HCT116 (cell line): ENCODE measurements around the gene POLN. TPM values are rescaled to one million over a fixed set of nuclear protein-coding genes. Genes with fewer than 3 reads are reported as not detected.

ENCODE experiments used
- ATAC-seq: fragments of 200-7000 bp; cut with Tn5 transposase; 2 replicates; pipeline ENCODE4 v1.9.1; 2020; ENCODE audit warnings: mild to moderate bottlenecking, moderate library complexity
- BruUV-seq: library from RNA; stranded (reverse); fragments of 400-500 nt; replicated peaks from 2 replicates; lab custom pipeline; 2021; lab: Mats Ljungman, UMichigan
- CTCF ChIA-PET: fragments of 300-600 bp; sonication (Branson Sonifier 250); formaldehyde crosslinking; loops from one replicate; lab custom pipeline; 2021; ENCODE audit warnings: antibody characterized with exemption; lab: Charles Lee
- POLR2A ChIA-PET: fragments of 300-600, 350-600 bp; sonication (Branson Sonifier 250); formaldehyde crosslinking; loops from one replicate; lab custom pipeline; 2021; ENCODE audit warnings: antibody characterized with exemption; lab: Charles Lee
- RAD21 ChIA-PET, 2 experiments: fragments of 300-600 bp; sonication (Branson Sonifier 250); formaldehyde crosslinking; loops; one replicate each; lab custom pipeline; 2023; ENCODE audit warnings: low total read pairs in 2 of 2; ENCODE audit not compliant: uncharacterized antibody in 2 of 2, unreplicated experiment in 2 of 2, low non-redundant PET in 1 of 2; lab: Charles Lee
- DNase-seq: peaks from one replicate; pipeline ENCODE4 v3.0.0-alpha.2; 2010; ENCODE audit warnings: low read depth, low spot score
- H2AFZ ChIP-seq: fragments of 200-600 bp; shearing (Covaris generic), sonication (generic); 2 replicates; pipeline ENCODE4 v1.6.1; 2017; ENCODE audit warnings: low read depth, mixed run types, mixed read lengths, antibody characterized with exemption, low read length; ENCODE audit not compliant: poor library complexity, severe bottlenecking
- H3K27ac ChIP-seq: 2 replicates; pipeline ENCODE4 v1.5.1; 2012; ENCODE audit warnings: low read depth, low read length
- H3K27me3 ChIP-seq: fragments of 200-600 bp; sonication (generic); 2 replicates; pipeline ENCODE4 v1.6.1; 2016; ENCODE audit warnings: mixed run types, low read length, mixed read lengths; ENCODE audit not compliant: insufficient read depth
- H3K36me3 ChIP-seq, 2 experiments: fragments of 200-500 bp in 1 of 2; fragments of 200-600 bp in 1 of 2; sonication (Bioruptor generic) in 1 of 2; sonication (generic) in 1 of 2; 2 replicates each; pipeline versions ENCODE4 v1.5.1 to v1.6.1; 2014 to 2016; ENCODE audit warnings: low read length in 2 of 2, inconsistent platforms in 1 of 2, mixed read lengths in 1 of 2, mixed run types in 1 of 2; ENCODE audit not compliant: insufficient read depth in 2 of 2, control insufficient read depth in 1 of 2
- H3K4me1 ChIP-seq, 2 experiments: fragments of 200-600 bp in 1 of 2; sonication (generic) in 1 of 2; 2 replicates each; pipeline versions ENCODE4 v1.5.1 to v1.6.1; 2012 to 2017; ENCODE audit warnings: low read length in 2 of 2, inconsistent platforms in 1 of 2, mild to moderate bottlenecking in 1 of 2, mixed read lengths in 1 of 2, mixed run types in 1 of 2, moderate library complexity in 1 of 2; ENCODE audit not compliant: insufficient read depth in 2 of 2, control insufficient read depth in 1 of 2
- H3K4me2 ChIP-seq: fragments of 200-600 bp; sonication (generic); 2 replicates; pipeline ENCODE4 v1.6.1; 2017; ENCODE audit warnings: mixed run types, low read length, mixed read lengths
- H3K4me3 ChIP-seq, 2 experiments: fragments of 200-600 bp in 1 of 2; sonication (generic) in 1 of 2; replicated peaks in 1 of 2; 2 replicates each; pipeline ENCODE4 v1.5.1; 2011 to 2016; ENCODE audit warnings: low read length in 2 of 2, control low read depth in 1 of 2, low read depth in 1 of 2, mild to moderate bottlenecking in 1 of 2, mixed read lengths in 1 of 2, mixed run types in 1 of 2
- H3K79me2 ChIP-seq: fragments of 200-600 bp; sonication (generic); 2 replicates; pipeline ENCODE4 v1.6.1; 2017; ENCODE audit warnings: mild to moderate bottlenecking, mixed run types, low read length, moderate library complexity, mixed read lengths; ENCODE audit not compliant: insufficient read depth
- H3K9ac ChIP-seq: fragments of 200-600 bp; sonication (generic); 2 replicates; pipeline ENCODE4 v1.6.1; 2016; ENCODE audit warnings: low read length, mixed read lengths
- H3K9me2 ChIP-seq: fragments of 200-600 bp; sonication (generic), shearing (Covaris generic); 2 replicates; pipeline ENCODE4 v1.6.1; 2017; ENCODE audit warnings: mixed run types, mild to moderate bottlenecking, moderate library complexity; ENCODE audit not compliant: insufficient read depth
- H3K9me3 ChIP-seq, 2 experiments: fragments of 200-500 bp in 1 of 2; fragments of 200-600 bp in 1 of 2; sonication (Bioruptor generic) in 1 of 2; sonication (generic) in 1 of 2; 2 replicates each; pipeline ENCODE4 v1.6.1; 2014 to 2017; ENCODE audit warnings: low read length in 2 of 2, mixed read lengths in 2 of 2, inconsistent platforms in 1 of 2, low read depth in 1 of 2, mild to moderate bottlenecking in 1 of 2, mixed run types in 1 of 2, moderate library complexity in 1 of 2; ENCODE audit not compliant: control insufficient read depth in 1 of 2, insufficient read depth in 1 of 2
- H4K20me1 ChIP-seq: fragments of 200-600 bp; sonication (generic), shearing (Covaris generic); 2 replicates; pipeline ENCODE4 v1.6.1; 2017; ENCODE audit warnings: mixed run types, mild to moderate bottlenecking, moderate library complexity; ENCODE audit not compliant: insufficient read depth
- CBX3 ChIP-seq: IDR thresholded peaks from 2 replicates; pipeline ENCODE4 v1.6.1; 2012; ENCODE audit warnings: low read depth
- REST ChIP-seq: IDR thresholded peaks from 2 replicates; pipeline ENCODE4 v1.6.1; 2012; ENCODE audit warnings: low read depth
- SIN3A ChIP-seq: IDR thresholded peaks from 2 replicates; pipeline ENCODE4 v1.6.1; 2012; ENCODE audit warnings: low read depth
- YY1 ChIP-seq: IDR thresholded peaks from 2 replicates; pipeline ENCODE4 v1.6.1; 2011; ENCODE audit warnings: low read length, low read depth, moderate library complexity, mild to moderate bottlenecking; ENCODE audit not compliant: insufficient replicate concordance; ENCODE audit errors: extremely low read depth
- ZBTB33 ChIP-seq: IDR thresholded peaks from 2 replicates; pipeline ENCODE4 v1.6.1; 2011; ENCODE audit warnings: mild to moderate bottlenecking, low read length, moderate library complexity; ENCODE audit not compliant: insufficient replicate concordance; ENCODE audit errors: extremely low read depth
- intact Hi-C: fragments of 100-400 bp; cut with micrococcal nuclease; formaldehyde crosslinking; loops from 2 replicates; pipeline ENCODE4 v1.10.0; 2022
- total RNA-seq: library from RNA; stranded (reverse); gene quantifications from one replicate; pipeline ENCODE4 v1.2.1, GENCODE V29; 2021; ENCODE audit not compliant: unreplicated experiment
- TF ChIP-seq, protein P1 (sequence below): IDR thresholded peaks from 2 replicates; pipeline ENCODE4 v1.6.1; 2012

The POLN gene
- total RNA-seq, 1 experiment from 2014 or later = 3.1 TPM

DNA sequence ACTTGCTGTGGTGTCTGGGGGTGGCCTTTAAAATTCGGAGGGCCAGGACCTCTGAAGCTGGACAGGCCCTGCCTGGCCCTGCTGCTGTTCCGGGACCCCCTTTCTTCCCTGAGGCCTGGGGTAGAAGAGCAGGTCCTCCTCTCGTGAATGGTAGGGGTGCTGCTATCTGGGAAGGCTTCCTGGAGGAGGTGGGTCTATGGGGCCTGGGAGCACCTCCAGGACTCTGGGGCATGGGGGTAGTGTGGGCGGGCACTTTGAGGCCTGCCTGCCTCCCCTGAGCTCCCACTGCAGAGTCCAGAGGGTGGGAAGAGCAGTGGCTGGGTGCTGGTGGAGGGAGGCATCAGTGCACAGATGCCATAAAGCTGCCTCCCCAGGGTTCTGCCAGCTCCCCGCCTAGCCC lies 24.9 kb upstream of the POLN start:
- Histone ChIP-seq H3K4me3 (no peak overlapping the region), H3K9me2 (no peaks in the 10 kb centered on the region), H3K4me2 (no peak overlapping the region), H2AFZ (no peak overlapping the region), H3K9me3 (no peaks in the 10 kb centered on the region), H3K36me3 (no peaks in the 10 kb centered on the region), H3K27ac (no peak overlapping the region), H3K27me3 (no peaks in the 10 kb centered on the region), H3K4me1 (peaks cover 4 to 6% of the 10 kb centered on the region in 2 experiments; a peak in 2 of 4 replicates), H3K9ac (no peak overlapping the region), H4K20me1 (no peaks in the 10 kb centered on the region), H3K79me2 (no peaks in the 10 kb centered on the region)
- DNase-seq (no peak), ATAC-seq (no peak)
- no TSS peak for BruUV-seq
- ChIA-PET CTCF (no interaction called here), RAD21 (no interaction called here), POLR2A (no interaction called here)
- intact Hi-C loops = no loop called here
- TF ChIP-seq, protein P1, sequence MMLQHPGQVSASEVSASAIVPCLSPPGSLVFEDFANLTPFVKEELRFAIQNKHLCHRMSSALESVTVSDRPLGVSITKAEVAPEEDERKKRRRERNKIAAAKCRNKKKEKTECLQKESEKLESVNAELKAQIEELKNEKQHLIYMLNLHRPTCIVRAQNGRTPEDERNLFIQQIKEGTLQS = no peak

DNA sequence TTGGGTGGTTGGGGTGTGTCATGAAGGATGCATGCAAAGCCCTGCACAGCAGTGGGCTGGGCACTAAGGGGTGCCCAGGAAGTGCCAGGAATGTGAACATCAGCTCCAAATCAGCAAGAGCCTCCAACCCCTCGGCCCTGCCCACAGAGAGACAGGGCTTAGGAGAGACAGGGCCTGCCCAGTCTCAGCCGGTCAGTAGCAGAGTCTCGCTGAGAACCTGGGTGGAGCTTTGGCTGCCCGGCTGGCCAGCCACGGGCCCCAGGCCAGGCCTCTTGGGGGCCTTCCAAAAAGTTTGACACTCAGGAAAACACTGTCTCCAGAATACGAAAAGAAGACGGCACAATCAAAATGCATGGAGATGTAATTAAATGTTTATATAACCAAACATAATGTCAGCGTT lies 24.3 kb upstream of the POLN start:
- no TSS peak for BruUV-seq
- no peak overlapping the region for H3K4me2 ChIP-seq
- no peak for TF ChIP-seq CBX3
- TF ChIP-seq SIN3A = no peak
- no peak for TF ChIP-seq YY1
- TF ChIP-seq ZBTB33 = no peak
- no peak for TF ChIP-seq REST
- no peak for DNase-seq
- no peaks in the 10 kb centered on the region for H4K20me1 ChIP-seq
- H3K9me3 ChIP-seq = no peaks in the 10 kb centered on the region
- no peaks in the 10 kb centered on the region for H3K79me2 ChIP-seq
- H3K27me3 ChIP-seq = no peaks in the 10 kb centered on the region
- CTCF ChIA-PET = no interaction called here
- no peaks in the 10 kb centered on the region for H3K36me3 ChIP-seq
- H3K4me1 ChIP-seq = peaks cover 4 to 6% of the 10 kb centered on the region in 2 experiments; a peak in 2 of 4 replicates
- no peak overlapping the region for H3K9ac ChIP-seq
- intact Hi-C loops = no loop called here
- POLR2A ChIA-PET = no interaction called here
- H3K4me3 ChIP-seq = no peak overlapping the region
- RAD21 ChIA-PET = no interaction called here
- no peak overlapping the region for H3K27ac ChIP-seq
- no peak overlapping the region for H2AFZ ChIP-seq
- no peak for ATAC-seq
- H3K9me2 ChIP-seq = no peaks in the 10 kb centered on the region
